GM18517 (cell line): ENCODE measurements around the gene RPP40.
"Not testable (repeated sequence)": the region's sequence is repeated elsewhere in the genome, so short reads cannot be mapped to it uniquely, and the experiment has no call there.

ENCODE experiments used
- ATAC-seq: cut with Tn5 transposase; IDR thresholded peaks from one replicate; pipeline ENCODE4 v1.9.1; 2021; ENCODE audit warnings: mild to moderate bottlenecking, moderate library complexity; ENCODE audit not compliant: unreplicated experiment

Gene RPP40

DNA sequence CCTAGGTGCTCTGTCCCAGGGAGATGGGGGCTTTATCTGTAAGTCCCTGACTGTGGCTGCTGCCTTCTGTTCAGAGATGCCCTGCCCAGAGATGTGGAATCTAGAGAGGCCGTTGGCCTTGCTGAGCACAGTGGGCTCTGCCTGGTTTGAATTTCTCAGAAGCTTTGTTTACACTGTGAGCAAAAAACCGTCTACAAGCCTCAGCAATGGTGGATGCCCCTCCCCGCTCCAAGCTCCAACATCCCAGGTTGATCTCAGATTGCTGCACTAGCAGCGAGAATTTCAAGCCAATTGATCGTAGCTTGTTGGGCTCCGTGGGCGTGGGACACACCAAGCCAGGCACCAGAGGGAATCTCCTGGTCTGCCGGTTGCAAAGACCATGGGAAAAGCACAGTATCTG lies 16.3 kb upstream of the RPP40 start:
- ATAC-seq = no peak

DNA sequence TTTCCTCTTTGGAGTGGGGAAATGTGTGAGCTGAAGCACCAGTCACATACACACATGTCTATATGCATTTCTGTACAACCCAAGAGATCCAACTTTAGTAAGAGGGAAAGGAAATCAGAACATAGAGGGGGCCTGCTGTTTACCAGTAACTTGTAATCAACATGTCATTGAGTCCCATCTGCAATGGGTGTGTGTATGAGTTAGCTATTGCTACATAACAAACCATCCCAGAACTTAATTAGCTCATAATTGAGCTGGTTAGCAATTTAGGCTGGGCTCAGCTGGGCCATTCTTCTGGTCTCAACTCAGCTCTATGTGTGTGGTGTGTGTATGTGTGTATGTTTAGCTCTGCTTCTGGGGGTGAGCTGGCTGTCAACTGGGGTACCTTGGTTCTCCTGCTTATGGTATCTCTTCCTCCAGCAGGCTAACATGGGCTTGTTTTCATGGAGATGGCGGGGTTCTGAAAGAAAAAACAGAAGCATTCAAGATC lies 10.3 kb upstream of the RPP40 start:
- no peak for ATAC-seq

DNA sequence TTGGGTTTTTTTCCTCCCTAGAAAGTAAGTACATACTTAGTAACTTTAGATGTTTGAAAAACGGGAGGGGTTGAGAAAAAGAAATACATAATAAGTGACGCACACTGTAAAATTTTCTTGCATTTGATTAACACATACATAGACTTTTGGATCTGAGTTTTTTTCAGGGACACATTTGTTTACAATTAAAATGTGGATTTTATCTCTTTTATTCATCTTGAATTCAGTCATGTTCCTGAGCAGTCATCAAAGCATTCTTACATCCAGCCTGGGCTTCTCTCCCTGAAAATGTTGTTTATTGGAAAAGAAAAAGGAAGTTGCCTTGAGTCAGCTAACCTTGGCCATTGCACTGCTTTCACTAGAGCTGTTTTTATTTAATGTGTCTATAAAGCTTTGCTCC lies 8.7 kb upstream of the RPP40 start:
- ATAC-seq = no peak

DNA sequence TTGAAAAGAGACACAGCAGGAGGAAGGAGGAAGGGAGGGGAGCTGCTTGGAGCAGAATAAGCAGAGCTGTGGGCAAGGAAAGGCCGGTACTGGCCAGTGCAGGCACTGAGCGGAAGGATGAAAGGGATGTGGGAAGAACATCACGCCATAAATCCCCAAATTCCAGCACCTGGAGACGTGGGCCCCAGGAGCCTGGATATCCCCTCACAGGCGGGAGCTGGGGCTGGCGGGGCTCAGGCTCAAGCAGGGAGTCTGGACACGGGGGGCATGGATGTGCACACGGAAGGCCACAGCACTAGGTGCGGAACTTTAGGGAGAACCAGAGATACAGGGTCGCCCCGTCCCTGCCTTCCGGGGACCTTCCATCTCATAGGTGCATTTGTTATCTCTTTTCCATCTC lies 7.5 kb upstream of the RPP40 start:
- no peak for ATAC-seq

DNA sequence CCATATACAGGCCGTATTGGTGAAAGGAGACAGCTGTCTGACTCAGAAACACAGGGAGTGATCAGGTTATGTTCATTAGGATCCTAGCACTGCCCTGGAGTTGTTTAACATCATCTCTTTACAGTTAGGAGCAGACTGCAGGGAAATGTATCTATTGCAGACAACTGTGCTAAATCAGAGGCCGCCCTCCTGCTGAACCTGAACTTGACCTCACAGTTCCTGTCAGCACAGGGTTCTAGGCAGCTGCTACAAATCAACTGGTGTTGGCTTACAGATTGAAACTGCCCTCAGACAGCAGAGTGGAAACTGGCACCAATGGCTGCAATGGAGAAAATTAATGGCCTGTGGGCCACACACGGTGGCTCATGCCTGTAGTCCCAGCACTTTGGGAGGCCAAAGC lies 3.7 kb upstream of the RPP40 start:
- ATAC-seq = no peak

DNA sequence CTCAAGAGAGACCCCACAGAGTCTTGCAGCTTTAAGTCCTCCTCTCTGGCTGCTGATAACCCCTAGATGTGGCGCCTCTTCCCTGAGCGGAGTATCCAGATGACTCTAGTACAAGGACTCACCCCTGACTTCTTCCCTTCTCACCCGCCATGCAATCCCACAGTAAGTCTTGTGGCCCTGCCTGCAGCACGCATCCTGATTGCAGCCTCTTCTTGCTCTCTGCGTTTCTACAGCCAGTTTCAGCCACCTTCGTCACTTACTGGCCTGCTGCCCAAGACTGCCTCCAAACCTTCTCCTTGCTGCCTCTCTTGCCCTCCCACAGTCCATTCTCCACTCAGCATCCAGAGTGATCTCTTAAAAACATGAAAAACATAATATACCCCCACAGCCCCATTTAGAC lies 2.4 kb upstream of the RPP40 start:
- no peak for ATAC-seq

DNA sequence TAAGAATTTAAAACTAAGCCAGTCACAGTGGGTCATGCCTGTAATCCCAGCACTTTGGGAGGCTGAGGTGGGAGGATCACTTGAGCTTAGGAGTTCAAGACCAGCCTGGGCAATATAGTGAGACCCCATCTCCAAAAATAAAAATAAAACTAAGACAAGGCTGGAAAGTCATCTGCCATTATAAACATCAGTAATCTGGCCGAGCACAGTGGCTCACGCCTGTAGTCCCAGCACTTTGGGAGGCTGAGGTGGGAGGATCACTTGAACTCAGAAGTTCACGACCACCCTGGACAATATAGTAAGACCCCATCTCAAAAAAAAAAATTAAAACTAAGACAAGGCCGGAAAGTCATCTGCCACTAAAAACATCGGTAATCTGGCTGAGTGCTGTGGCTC lies 1.2 kb upstream of the RPP40 start:
- not testable (repeated sequence) for ATAC-seq

DNA sequence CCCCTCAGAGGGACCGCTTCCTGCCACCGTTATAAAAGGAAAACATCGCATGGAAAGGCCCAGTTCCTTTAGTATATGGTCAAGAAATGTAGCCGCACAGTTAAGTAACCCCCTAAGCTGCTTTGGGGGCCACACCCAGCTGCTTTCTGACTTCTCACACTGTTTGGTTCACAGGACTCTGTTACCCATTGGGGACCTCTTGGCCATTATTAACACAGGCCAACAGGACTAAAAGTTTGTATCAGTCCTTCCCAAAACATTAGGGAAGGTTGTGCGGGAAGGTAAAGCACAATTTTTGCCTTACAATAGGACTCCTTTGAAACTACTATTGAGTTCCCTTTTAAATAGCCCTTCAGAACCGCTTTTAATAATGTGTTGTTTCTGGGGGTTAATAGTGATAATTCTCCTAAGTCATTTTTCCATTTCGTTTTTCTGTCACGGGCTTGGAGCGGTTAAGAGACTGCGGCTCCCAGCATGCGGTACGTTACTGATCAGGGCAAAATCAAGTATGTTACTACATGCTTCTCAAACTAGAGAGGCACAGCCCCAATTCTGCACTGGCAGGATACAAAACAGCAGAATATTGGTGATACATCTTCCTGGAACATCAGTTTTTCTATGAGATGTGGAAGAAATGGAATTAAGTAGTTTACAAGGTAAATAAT lies 668 bp upstream of the RPP40 start:
- ATAC-seq = no peak

DNA sequence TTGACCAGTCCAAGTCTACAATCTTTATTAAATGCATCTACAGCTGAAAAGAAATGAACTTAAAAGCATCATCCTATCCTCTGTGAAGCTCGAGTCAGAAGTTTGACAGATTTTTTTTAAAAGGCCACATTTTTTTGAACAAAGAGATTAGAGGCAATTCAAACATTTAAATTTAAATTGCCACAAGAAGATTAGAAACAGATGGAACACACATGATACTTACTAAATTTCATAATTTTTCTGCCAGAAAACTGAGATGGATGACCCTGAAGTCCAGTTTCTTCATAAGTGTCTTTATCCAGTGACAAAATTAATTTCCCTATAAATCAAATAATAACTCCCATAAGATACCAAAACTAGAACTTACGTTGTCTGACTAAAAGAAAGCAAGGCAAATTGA lies 4.3 kb downstream of the RPP40 start:
- no peak for ATAC-seq

DNA sequence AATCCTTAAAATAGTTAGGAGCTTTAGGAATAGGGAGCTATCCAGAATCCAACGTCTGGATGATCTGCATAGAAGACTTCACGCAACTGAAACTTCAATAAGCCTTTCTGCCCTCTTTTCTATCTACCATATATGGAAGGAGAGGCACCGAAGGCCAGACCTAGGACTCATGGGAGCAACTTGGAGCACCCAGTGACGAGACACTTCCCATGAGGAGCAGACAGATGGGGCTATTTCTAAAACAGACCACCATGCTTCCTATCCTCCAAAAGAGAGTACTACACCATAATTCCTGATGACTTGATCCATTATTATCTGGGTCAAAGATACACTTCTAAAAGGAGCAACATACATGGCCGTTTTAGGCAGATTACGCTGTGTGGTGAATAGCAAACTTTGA lies 6.0 kb downstream of the RPP40 start:
- no peak for ATAC-seq

DNA sequence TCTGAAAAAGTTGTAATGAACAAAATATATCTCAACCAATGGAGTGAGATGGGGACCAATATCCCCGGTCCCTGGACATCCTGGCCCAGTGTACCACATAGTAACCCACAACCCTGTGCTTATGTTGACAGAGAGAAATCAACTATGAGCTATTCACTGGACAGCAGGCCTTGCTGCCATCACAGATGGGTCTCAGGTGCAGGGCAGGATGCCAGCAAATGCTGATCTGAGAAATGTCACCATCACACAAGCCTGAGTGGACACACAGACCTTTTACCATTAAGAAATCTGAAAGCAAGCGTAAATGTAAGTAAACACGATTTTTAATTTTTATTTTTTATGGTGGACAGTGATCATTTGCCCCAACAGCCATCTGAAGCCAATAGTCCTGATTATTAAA lies 9.1 kb downstream of the RPP40 start:
- no peak for ATAC-seq

DNA sequence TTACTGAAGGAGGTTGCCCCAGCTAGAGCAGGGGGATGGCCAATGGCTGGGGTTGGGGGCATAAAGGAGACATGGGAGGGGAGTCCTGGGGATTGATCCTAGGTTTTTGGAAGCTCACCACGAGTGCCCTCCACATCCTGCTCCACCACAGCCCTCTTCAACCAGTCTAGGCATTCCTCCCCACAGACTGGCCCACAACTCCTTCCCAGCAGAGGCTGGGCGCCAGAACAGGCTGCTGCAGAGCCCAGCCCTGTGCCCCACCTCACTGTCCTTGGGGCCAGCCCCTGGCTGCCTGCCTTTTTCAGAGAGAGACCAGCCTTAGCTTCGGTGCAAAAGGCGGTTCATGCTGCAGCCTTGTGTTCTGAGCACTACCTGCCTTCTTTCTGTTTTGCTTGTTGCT lies 16.4 kb downstream of the RPP40 start:
- no peak for ATAC-seq

DNA sequence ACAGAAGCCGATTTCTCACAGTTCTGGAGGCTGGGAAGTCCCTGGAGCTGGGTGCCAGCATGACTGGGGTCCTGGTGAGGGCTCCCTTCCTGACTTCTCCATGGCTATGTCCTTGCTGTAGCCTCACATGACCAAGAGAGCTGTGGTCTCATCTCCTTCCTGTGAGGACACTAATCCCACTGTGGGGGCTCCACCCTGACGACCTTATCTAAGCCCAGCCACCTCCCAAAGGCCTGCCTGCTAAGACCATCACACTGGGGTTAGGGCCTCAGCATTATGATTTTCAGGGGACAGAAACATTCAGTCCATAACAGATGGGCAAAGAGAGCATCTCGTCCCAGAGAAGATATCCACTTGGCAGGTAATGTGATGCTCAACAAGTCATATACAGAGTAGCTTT lies 16.8 kb downstream of the RPP40 start:
- no peak for ATAC-seq

DNA sequence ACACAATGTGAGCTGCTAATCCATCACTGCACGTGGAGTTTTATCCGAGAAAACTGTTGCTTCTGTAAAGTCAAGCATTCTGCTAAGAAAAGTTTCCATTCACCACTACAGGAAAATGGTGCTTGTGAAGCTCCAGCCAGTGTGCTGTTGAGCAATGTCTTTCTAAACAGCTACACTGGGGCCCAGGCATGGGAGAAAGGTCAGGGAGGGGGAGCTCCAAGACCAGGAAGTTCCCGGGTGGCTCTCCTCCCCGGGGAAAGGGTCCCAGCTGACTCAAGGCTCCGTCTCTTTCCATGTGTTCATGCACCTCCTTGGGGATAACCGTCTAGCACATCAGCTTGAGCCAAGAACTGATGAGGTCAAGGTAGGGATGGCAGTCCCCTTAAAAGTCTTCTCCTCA lies 20.5 kb downstream of the RPP40 start:
- ATAC-seq = no peak

DNA sequence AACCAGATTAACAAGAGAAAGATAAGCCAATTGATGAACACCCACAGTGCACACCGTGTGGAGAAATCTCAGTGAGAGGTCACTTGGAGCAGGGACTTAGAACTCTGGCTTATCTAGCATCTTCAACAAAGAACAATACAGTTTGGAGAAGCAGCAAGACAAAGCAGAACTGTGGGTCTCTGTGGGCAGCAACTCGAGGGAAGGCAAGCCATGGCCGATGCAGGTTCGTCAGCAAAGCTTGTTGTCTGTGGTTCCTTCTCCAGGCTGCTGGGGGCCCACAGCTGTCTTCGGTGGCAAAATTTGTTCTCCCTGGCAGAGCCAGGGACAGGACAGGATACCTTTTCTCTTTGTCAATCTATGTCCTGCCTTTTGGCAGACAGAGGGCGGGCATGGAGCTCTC lies 22.1 kb downstream of the RPP40 start:
- no peak for ATAC-seq

DNA sequence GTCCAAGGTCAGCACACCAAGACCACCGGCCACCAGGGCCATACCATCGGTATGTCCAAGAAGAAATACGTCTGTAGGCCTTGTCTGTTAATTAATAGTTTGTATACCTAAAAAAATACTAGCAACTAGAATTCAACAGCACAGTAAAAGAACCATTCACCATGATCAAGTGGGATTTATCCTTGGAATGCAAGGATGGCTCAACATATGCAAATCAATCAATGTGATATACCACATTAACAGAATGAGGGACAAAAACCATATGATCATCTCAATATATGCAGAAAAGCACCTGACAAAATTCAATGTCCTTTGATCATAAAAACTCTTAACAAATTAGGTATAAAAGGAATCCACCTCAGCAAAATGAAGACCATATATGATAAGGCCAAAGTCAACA lies 24.4 kb downstream of the RPP40 start:
- ATAC-seq = no peak

DNA sequence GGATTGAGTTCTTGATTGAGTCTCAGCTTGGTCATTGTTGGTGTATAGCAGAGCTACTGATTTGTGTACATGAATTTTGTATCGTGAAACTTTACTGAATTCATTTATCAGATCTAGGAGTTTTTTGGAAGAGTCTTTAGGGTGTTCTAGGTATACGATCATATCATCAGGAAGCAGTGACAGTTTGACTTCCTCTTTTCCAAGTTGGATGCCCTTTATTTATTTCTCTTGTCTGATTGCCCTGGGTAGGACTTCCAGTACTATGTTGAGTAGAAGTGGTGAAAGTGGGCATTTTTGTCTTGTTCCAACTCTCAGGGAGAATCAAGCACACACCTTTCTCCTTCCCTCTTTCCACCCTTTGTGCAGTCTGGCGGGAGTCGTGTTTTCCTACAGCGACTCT lies 26.4 kb downstream of the RPP40 start:
- ATAC-seq = no peak

DNA sequence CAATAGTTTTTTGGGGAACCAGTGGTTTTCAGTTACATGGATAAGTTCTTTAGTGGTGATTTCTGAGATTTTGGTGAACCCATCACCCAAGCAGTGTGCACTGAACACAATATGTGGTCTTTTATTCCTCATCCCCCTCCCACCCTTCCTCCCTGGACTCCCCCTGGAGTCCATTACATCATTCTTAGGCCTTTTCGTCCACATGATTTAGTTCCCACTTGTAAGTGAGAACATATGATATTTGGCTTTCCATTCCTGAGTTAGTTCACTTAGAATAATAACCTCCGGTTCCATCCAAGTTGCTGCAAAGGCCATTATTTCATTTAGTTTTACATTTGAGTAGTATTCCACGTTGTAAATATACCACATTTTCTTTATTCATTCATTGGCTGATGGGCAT lies 28.3 kb downstream of the RPP40 start:
- ATAC-seq = no peak

DNA sequence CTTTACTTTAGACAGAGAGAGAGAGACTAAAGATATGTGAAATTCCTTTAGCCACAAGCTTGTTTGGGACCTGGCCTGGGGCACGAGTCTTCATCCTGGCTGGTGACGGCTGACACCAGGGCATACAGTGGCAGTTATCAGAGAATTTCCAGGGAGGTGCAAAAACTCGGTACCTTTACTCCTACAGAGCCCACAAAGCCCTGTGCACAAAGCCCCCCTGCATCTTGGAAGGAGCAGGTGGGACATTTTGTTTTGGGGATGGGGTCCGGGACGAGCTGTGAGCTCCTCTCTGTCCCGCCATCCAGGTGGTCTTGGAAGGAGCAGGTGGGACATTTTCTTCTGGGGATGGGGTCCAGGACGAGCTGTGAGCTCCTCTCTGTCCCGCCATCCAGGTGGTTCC lies 28.9 kb downstream of the RPP40 start:
- ATAC-seq = no peak

DNA sequence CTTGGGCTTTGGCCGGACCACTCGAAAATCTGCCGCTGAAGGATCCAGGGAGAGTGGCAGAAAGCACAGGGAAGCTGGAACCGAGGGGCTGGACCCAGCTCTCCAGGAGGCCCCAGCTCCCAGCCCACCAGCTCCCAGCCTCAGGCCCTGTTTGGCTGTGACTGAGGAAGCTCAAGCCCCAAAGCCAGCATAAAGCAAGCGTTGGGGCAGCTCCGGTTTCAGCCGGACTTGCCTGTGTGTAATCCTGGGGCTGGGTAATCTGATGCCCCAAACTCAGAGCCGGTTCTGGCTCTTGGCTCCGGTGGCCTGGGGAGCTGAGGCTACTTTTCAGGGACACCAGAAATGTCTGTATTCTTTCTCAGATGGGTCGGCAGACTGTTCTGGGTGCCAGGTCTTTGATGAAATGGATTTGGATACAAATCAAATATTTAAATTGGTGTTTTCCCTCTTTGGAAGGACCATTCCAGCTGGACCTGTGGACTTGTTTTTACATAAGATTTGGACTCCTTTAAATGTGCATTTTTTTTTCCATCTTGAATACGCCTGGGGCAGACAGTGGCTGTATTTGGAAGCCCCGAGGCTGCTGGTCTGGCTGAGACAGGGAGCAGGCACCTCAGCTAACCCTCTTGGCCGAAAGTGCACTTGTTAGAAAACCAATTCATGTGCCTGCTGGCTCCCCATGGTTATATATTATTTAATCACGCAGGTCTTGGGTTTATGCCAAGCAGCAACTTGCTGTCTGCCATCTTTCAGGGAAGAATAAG lies 29.7 kb downstream of the RPP40 start:
- ATAC-seq = no peak

DNA sequence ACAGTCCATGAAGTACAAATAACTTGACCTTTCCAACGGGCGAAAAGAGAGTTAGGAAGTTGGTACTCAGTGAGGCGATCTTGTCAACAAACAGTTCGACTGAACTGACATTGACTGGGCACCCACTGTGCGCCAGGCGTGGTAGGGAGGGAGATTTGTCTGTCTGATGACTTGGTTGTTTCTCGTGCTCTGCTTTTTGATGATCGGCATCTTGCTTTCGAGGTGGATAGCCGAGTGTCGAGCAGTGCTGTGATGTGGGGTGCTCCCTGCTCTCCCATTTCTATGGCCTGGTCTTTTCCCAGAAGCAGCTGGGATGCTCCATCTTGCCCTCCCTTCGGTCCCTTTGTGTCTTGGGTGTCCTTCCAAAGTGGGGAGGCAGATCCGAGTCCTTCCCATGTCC lies 30.4 kb downstream of the RPP40 start:
- no peak for ATAC-seq

DNA sequence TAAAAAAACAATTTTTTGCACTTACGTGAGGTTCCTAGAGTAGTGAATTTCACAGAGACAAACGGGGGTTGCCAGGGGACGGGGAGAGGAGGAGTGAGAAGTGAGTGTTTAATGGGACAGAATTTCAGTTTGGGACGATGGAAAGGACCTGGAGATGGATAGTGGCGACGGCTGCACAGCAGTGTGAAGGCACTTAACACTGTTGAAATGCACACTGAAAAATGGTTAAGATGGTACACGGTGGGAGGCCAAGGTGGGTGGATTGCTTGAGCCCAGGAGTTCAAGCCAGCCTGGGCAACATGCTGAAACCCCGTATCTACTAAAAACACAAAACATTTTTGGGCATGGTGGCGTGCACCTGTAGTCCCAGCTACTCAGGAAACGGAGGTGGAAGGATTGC lies 31.4 kb downstream of the RPP40 start:
- no peak for ATAC-seq

DNA sequence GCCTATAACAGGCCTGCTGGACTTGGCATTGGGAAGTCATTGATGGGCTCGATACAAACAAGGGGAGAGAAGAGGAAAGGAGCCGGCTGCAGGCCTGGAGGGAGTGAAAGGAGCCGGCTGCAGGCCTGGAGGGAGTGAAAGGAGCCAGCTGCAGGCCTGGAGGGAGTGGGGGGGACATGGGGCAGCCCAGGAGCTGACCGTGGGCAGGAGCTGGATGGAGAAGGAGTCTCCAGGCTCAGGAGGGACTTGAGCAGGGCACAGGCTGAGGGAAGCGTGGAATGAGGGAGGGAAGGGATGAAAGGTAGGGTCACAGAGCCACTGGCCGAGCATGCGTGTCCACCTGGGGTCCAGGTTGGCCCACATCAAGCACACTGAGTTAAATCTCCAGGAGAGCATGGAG lies 32.0 kb downstream of the RPP40 start:
- ATAC-seq = no peak
